GM18498 (cell line): ENCODE data around the gene ARRB2.
"Not testable (repeated sequence)": the region's sequence is repeated elsewhere in the genome, so short reads cannot be mapped to it uniquely, and the experiment has no call there.

Experiments used
- ATAC-seq: cut with Tn5 transposase; IDR thresholded peaks from one replicate; pipeline ENCODE4 v1.9.1; 2021; ENCODE audit warnings: mild to moderate bottlenecking, moderate library complexity; ENCODE audit not compliant: unreplicated experiment

The ARRB2 gene

DNA sequence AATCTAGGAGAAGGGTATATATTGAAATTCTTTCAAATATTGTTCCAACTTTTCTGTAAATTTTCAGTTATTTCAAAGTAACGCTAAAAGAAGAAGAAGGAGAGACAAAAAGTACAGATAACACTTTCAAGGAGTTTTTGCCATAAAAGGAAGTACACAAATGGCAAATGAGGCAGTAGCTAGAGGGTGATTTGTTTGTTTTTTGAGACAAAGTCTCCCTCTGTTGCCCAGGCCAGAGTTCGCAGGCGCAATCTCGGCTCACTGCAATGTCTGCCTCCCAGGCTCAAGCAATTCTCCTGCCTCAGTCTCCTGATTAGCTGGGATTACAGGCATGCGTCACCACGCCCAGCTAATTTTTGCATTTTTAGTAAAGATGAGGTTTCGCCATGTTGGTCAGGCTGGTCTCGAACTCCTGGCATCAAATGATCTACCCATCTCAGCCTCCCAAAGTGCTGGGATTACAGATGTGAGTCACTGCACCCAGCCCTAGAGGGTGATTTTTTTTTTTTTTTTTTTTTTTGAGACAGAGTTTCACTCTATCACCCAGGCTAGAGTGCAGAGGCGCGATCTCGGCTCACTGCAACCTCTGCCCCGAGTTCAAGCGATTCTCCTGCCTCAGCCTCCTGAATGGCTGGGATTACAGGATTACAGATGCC is 10.9 kb upstream of the ARRB2 start:
- not testable (repeated sequence) for ATAC-seq

DNA sequence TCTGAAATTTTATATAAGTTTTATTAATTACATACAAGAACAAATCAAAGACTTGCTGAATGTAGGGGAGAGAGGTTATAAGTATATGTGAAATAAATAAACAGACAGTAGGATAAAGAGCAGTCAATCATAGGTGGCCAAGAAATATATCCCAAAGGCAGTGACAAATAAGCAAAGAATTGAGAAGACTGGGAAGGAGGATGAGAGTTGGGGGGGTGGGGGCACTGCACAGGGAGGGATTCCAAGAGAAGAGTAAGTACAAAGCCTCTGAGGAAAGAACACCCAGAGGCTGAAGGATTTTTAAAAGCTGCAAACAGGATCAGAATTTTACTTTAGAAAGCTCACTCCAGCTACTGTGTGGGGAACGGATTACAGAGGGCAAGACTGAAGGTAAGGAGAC is 9.3 kb upstream of the ARRB2 start:
- ATAC-seq: no peak

DNA sequence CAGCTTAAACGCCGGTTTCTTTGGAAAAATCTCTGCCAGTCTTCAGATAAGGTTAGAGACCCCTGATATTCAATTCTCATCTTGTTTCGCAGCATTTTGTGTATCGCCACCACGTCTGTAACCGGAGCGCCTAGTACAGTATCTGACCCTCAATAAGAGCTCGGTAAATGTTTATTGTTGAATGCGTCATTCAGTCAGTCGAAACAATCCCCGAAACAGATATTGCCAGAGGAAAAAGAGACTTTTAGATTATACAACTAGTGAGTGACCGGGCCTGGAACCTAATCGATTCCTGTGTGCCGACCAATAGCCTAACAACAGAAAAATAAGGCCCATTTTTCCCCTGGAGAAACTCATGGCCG is 7.1 kb upstream of the ARRB2 start:
- no peak for ATAC-seq

DNA sequence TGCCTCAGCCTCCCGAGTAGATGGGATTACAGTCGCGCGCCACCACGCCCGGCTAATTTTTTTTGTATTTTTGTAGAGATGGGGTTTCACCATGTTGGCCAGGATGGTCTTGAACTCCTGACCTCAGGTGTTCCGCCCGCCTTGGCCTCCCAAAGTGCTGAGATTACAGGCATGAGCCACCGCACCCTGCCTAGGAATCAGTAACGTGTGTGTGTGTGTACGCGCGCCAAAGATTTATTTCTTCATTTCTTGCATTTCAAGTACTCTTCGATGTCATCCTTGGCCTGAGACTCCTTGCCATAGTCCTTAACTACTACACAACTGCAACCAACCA is 5.9 kb upstream of the ARRB2 start:
- not testable (repeated sequence) for ATAC-seq

DNA sequence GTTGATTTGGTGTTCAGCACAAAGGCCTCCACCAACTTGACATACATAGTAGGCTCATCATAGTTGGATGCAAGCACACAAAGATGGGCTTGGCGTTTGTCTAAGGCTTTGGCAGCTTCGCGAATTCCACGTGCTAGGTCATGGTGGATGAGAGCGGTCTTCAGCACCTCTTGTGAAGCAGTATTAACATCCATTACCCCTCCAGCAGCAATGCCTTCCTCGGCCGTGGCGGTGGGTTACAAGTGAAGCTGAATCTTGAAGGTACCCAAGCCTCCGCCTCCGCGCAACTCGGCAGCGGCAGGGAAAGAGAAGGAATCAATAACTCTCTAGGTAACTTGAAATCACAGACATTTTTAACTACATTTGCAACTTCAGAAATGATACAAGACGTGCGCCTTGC is 5.4 kb upstream of the ARRB2 start:
- ATAC-seq: no peak

DNA sequence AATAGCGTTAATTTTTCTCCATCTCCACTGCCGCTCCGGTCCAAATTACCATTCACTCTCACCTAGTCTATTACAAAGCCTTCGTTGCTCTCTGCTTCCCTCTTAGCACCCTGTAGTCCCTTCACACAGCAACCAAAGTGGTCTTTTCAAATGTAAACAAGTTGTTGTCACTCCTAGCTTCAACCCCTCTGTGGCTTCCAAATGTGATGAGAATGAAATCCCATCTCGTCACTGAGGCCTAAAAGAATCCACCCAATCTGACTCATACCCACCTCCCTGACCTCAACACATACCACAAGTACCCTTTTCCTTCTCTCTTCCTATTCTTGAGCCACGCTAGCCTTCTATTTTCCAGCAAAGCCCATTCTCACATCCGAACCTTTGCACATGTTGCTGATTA is 4.3 kb upstream of the ARRB2 start:
- no peak for ATAC-seq

DNA sequence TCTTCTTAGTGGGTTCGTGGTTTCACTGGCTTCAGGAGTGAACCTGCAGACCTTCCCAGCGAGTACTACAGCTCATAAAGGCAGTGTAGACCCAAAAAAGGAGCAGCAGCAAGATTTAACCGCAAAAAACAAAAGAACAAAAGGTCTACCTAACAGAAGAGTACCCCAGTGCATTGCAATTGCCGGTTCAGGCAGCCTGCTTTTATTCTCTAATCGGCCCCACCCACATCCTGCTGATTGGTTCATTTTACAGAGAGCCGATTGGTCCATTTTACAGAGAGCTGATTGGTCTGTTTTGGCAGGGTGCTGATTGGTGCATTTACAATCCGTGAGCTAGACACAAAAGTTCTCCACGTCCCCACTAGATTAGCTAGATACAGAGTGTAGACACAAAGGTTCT is 2.0 kb upstream of the ARRB2 start:
- no peak for ATAC-seq

DNA sequence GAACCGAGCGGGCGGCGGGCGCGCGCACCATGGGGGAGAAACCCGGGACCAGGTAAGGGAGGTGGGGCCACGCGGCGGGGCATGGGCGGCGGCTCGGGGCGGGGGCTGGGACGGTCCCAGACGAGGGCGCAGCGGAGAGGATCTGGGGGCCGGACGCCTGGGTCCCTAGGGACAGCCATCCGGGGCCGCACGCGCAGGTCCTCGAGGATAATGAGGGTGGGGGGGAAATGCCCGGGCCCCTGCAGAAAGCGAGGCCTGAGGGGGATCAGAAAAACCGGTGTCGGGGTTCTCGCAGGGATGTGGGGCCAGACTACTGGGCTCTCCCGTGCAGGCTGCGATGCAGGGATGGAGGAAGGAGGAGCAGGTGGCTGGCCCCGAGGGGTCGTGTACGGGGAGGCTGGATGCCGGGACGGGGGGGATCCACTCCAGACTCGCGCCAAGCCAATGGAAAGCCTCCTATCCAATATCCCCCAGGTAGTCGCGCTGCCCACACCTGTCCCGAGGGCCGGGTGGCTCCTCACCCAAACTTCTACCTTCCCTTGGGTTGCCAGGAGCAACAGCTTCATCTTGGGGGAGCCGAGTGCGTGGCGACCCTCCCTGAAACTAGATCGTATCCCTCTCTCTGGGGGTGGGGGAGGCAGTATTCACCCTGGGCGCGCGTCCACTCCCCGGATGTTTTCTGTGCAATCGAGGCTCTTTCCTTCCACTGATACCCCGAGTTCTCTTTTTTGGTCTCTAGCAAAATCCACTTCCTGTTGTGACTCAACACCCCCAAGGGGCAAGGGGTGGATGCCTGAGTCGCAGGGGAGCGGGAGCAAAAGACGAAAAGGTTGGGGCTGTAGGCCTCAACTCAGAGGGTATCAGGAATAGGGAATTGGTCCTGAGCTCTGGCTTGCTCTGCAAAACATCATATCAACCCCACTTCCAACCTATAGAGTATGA is 532 bp downstream of the ARRB2 start:
- ATAC-seq: no peak

DNA sequence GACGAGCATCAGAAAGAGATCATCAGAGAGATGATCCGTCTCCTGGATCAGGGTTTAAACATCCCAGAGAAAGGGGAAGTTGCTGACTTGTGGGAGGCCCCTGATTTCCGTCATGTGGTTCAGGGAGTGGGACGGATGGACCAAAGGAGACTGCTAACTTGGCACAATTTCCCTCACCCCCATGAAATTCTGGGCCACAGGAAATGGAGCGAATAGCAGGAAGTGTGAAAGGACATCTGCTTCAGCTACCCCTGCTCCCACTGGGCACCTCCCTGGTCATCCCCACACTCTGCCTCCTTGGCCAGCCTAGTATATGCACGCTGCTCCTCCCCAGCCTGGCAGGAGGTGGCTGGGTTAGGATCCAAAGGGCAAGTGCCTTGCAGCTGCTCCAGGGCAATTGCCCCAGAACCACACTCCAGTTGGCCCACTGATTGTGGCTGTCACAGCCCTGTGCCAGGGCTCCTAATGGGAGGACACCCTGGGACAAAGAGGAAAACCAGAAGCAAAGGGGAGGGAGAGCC is 1.3 kb downstream of the ARRB2 start:
- ATAC-seq: no peak

DNA sequence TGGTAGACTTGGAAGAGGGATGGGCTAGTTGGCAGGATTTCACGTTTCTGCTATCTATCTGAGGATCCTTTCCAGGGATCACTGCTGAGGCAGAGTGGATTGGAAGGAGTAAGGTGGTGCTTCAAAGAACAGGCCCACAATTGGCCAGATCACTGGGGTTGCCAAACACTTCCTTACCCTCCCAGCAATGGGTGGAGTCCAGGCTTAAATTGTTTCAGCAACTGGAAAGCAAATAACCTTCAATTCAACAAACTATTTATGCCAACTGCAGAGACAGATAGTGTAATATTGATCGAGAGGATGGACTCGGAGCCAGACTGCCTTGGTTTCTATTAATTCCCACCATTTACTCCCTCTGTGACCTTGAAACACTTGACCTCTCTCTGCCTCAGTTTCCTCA is 2.1 kb downstream of the ARRB2 start:
- no peak for ATAC-seq

DNA sequence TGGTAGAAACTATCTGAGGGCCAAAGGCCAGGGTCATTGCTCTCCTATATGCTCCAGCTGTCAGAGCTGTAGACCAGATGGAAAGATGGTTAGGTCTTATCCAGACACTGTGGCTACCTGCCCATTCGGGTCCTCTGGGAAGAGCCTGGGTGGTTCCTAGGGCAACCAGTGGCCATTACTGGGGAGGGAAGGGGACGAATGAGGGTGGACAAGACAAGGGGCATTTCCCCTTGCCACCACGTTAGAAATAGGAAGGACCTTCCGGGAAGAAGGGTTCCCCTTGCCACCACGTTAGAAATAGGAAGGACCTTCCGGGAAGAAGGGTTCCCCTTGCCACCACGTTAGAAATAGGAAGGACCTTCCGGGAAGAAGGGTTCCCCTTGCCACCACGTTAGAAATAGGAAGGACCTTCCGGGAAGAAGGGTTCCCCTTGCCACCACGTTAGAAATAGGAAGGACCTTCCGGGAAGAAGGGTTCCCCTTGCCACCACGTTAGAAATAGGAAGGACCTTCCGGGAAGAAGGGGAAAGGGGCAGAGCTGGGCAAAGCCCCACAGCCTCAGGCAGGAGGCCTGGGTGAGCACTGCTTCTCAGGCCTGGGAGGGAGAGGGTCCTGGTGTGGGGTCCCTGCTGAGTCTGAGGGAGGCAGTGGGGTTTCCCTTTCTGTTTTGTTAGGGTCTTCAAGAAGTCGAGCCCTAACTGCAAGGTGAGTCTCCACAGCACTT is 4.1 kb downstream of the ARRB2 start:
- not testable (repeated sequence) for ATAC-seq

DNA sequence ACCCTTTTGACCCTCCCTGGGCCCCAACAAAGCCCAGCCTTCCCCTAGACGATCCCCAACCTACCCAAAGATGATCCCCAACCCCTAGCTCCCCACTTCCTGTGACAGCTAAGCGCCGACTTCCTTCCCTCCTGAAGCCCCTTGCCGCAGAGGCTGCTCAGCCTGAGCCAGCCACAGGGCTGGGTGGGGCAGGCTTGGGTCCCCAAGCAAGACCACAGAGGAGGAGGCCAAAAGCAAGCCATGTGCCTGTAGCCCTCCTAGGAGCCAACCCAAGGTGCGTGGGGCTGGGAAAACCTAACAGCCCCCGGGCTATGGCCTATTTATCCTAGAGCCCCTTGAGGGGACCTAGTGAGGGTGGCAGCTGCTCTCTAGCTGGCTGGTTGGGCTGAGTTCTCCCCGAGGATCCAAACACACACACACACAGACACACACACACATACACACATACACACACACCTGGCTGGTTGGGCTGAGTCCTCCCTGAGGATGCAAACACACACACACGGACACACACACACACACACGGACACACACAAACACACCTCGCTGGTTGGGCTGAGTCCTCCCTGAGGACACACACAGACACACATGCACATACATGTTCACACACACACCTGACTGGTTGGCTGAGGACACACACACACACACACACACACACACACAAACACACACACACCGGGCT is 4.8 kb downstream of the ARRB2 start:
- no peak for ATAC-seq

DNA sequence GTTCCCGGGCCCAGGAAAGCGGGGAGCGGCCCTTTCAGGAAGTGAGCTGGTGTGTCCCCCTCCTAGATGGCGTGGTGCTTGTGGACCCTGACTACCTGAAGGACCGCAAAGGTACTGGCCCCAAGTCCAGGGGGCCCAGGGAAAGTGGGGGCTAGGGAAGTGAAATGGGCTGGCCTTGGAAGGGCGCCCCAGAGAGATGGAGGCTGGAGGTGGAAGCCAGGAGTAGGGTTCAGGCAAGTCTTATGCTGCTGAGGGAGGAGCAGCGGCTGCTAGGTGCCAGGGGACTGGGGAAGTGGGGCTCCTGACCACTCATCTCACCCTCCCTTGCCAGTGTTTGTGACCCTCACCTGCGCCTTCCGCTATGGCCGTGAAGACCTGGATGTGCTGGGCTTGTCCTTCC is 5.6 kb downstream of the ARRB2 start:
- ATAC-seq: no peak

DNA sequence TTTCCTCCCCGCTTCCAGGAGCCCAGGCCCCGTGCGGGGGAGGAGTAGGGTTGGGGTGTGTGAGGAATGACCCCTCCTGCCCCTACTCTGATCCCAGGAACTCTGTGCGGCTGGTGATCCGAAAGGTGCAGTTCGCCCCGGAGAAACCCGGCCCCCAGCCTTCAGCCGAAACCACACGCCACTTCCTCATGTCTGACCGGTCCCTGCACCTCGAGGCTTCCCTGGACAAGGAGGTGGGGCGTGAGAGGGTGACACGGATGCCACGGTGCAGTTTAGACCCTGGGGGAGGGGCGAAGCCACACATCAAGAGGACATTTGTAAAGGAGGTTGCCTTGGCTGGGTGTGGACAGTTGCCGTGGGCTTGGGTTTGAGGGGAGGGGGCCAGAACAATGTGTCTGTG is 7.4 kb downstream of the ARRB2 start:
- no peak for ATAC-seq

DNA sequence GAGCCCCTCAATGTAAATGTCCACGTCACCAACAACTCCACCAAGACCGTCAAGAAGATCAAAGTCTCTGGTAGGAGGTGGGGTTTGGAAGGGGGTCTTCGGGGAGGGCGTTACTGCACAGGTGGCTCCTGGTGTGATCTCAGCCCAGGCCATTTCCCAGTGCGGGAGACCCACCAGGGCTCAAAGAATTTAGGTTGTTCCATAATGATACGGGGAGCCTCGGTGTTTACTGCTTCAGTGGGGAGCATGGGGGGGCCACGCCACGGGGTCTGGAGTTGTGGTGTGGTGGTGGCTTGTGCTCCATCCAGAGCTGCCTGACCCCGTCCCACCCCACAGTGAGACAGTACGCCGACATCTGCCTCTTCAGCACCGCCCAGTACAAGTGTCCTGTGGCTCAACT is 7.8 kb downstream of the ARRB2 start:
- no peak for ATAC-seq

DNA sequence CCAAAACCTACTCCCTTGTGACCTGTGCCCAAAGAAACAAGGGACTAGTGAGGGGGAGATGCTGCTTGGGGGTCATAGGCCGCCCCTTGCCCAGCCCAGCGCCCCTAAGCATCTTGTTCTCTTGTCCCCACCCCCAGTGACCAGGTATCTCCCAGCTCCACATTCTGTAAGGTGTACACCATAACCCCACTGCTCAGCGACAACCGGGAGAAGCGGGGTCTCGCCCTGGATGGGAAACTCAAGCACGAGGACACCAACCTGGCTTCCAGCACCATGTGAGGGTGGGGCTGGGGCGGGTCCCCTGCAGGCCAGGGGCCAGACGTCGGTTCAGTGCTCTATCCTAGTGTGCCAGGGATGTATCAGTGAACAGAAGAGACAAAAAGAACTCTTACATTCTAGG is 8.7 kb downstream of the ARRB2 start:
- ATAC-seq: no peak

DNA sequence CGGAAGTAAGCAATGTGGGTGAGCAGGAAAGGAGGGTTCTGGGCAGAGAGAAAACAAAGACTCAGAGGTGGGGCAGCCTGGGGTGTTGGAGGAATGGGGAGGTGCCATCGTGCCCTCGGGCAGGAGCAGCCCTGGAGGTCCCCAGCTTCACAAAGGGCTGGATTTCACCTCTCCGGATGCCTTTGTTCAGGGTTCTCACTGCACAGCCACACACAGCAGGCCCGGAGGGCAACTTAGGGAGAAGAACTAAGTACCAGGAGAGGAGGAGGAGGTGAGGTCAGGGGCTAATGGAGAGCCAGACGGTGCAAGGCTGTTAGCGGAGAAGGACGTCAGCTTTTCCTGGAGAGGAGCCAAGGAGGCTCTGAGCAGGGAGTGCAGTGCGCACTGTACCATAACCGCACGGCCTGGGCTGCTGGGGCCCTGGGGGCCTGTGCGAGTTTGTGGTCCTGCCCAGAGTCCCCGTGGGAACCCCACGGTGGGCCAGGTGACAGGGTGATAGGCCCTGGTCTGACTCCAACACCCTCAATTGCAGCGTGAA is 9.3 kb downstream of the ARRB2 start:
- no peak for ATAC-seq

DNA sequence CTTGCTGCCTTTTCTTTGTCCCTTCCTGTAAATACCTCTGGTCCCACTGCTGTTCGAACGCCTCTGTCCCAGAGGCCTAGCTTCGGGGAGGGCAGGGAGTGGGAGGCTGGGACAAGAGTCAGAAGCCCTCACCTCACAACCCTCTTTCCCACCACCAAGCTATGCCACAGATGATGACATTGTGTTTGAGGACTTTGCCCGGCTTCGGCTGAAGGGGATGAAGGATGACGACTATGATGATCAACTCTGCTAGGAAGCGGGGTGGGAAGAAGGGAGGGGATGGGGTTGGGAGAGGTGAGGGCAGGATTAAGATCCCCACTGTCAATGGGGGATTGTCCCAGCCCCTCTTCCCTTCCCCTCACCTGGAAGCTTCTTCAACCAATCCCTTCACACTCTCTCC is 10.4 kb downstream of the ARRB2 start:
- ATAC-seq: no peak

DNA sequence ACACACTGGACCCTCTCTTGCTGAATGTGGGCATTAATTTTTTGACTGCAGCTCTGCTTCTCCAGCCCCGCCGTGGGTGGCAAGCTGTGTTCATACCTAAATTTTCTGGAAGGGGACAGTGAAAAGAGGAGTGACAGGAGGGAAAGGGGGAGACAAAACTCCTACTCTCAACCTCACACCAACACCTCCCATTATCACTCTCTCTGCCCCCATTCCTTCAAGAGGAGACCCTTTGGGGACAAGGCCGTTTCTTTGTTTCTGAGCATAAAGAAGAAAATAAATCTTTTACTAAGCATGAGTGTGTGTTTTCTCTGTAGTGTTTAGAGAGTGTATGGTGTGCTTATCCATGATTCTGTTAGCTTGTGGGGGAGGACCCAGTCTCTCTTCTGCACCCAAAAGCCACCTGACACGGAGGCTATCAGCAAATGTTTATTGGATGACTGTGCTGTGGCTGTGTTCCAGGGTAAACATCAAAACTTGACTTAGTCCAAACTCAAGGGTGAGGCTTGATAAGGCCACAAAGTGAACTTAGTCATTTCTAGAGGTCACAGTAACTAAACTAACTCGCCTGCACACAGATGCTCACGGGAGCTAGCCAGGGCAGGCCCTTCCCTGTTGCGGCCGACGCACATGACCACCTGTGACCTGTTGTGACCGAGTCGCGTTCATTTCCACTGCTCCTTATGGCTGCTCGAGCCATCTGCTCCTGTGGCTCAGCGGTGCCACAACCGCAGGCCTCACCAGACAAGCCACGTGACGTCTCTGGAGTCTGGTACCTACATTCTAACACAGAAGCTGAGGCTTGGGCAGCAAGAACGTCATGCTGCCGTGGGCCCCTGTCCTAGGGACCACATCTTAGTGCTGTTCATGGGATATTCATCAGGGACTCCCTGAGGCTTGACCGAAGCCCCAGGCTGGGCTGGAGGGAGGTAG is 11.0 kb downstream of the ARRB2 start:
- ATAC-seq: no peak
